ENCODE results near the gene FOSL1.

Gene FOSL1

GRCh38 chr11:65867284-65868071, 32.7 kb downstream of the FOSL1 start:
- no peaks in the 10 kb centered on the region for H4K20me1 ChIP-seq (ENCODE audit: insufficient read depth, low read length)
- no peak overlapping the region for H3K4me2 ChIP-seq (ENCODE audit: low read length)
- no peaks in the 10 kb centered on the region for H3K9me3 ChIP-seq (ENCODE audit: low read length)
- H3K27ac ChIP-seq (ENCODE audit: low read depth, low read length, poor library complexity, severe bottlenecking): no peak overlapping the region
- H3F3A ChIP-seq (ENCODE audit: insufficient read depth, low read length): no peaks in the 10 kb centered on the region
- H3K36me3 ChIP-seq (ENCODE audit: insufficient read depth, low read length): peaks cover 50% of the 10 kb centered on the region
- peaks cover 3% of the 10 kb centered on the region; the same call in 1 of the 2 replicates for H3K27me3 ChIP-seq (ENCODE audit: insufficient read depth, low read length)
- no peak overlapping the region for H2AFZ ChIP-seq (ENCODE audit: low read length)
- H3K4me1 ChIP-seq (ENCODE audit: insufficient read depth, low read length, severe bottlenecking): no peaks in the 10 kb centered on the region
- no peaks in the 10 kb centered on the region for H3K9me2 ChIP-seq (ENCODE audit: low read depth, low read length)
- H3K79me2 ChIP-seq (ENCODE audit: insufficient read depth, low read length): no peaks in the 10 kb centered on the region
- H3K9ac ChIP-seq (ENCODE audit: low read length): no peak overlapping the region
- no peak overlapping the region for H3K4me3 ChIP-seq (ENCODE audit: low read depth, low read length, poor library complexity, severe bottlenecking)
- TF ChIP-seq EZH2 (IDR thresholded peaks at IDR 0.05; ENCODE audit: borderline replicate concordance, low read length) (no peak), CTCF (IDR thresholded peaks at IDR 0.05; ENCODE audit: low read length) (no peak)

GRCh38 chr11:65866509-65867283, 33.5 kb downstream of the FOSL1 start:
- no peak overlapping the region for H3K27ac ChIP-seq (ENCODE audit: low read depth, low read length, poor library complexity, severe bottlenecking)
- peaks cover 4% of the 10 kb centered on the region for H3K4me1 ChIP-seq (ENCODE audit: insufficient read depth, low read length, severe bottlenecking)
- no peak overlapping the region for H3K4me3 ChIP-seq (ENCODE audit: low read depth, low read length, poor library complexity, severe bottlenecking)
- no peaks in the 10 kb centered on the region for H3F3A ChIP-seq (ENCODE audit: insufficient read depth, low read length)
- no peak for TF ChIP-seq CTCF (IDR thresholded peaks at IDR 0.05; ENCODE audit: low read length)
- no peak for TF ChIP-seq EZH2 (IDR thresholded peaks at IDR 0.05; ENCODE audit: borderline replicate concordance, low read length)
- H4K20me1 ChIP-seq (ENCODE audit: insufficient read depth, low read length): no peaks in the 10 kb centered on the region
- no peak overlapping the region for H3K4me2 ChIP-seq (ENCODE audit: low read length)
- H3K27me3 ChIP-seq (ENCODE audit: insufficient read depth, low read length): peaks cover 3% of the 10 kb centered on the region; the same call in 1 of the 2 replicates
- no peak overlapping the region for H2AFZ ChIP-seq (ENCODE audit: low read length)
- no peaks in the 10 kb centered on the region for H3K79me2 ChIP-seq (ENCODE audit: insufficient read depth, low read length)
- H3K9me3 ChIP-seq (ENCODE audit: low read length): no peaks in the 10 kb centered on the region
- no peaks in the 10 kb centered on the region for H3K9me2 ChIP-seq (ENCODE audit: low read depth, low read length)
- H3K36me3 ChIP-seq (ENCODE audit: insufficient read depth, low read length): peaks cover 58% of the 10 kb centered on the region
- H3K9ac ChIP-seq (ENCODE audit: low read length): no peak overlapping the region

- no peak overlapping the region for H3K9ac ChIP-seq (ENCODE audit: low read length)
- H3K79me2 ChIP-seq (ENCODE audit: insufficient read depth, low read length): peaks cover 6% of the 10 kb centered on the region; the same call in 1 of the 2 replicates
- peaks cover 11% of the 10 kb centered on the region for H3K4me1 ChIP-seq (ENCODE audit: insufficient read depth, low read length, severe bottlenecking)
- no peak overlapping the region for H3K4me3 ChIP-seq (ENCODE audit: low read depth, low read length, poor library complexity, severe bottlenecking)
- H3K9me3 ChIP-seq (ENCODE audit: low read length): no peaks in the 10 kb centered on the region
- TF ChIP-seq EZH2 (IDR thresholded peaks at IDR 0.05; ENCODE audit: borderline replicate concordance, low read length): no peak
- TF ChIP-seq CTCF (IDR thresholded peaks at IDR 0.05; ENCODE audit: low read length): no peak
- H3K9me2 ChIP-seq (ENCODE audit: low read depth, low read length): no peaks in the 10 kb centered on the region
- no peaks in the 10 kb centered on the region for H4K20me1 ChIP-seq (ENCODE audit: insufficient read depth, low read length)
- peaks cover 63% of the 10 kb centered on the region for H3K36me3 ChIP-seq (ENCODE audit: insufficient read depth, low read length)
- H2AFZ ChIP-seq (ENCODE audit: low read length): no peak overlapping the region
- no peak overlapping the region for H3K4me2 ChIP-seq (ENCODE audit: low read length)
- no peaks in the 10 kb centered on the region for H3F3A ChIP-seq (ENCODE audit: insufficient read depth, low read length)
- H3K27me3 ChIP-seq (ENCODE audit: insufficient read depth, low read length): no peaks in the 10 kb centered on the region
- no peak overlapping the region for H3K27ac ChIP-seq (ENCODE audit: low read depth, low read length, poor library complexity, severe bottlenecking)
These were observed 34.5 kb downstream of the FOSL1 start for GRCh38 chr11:65865550-65866172.
